BJ (cell line): Measurements from ENCODE around the gene LRMDA. TPM values are rescaled to one million over a fixed set of nuclear protein-coding genes. Genes with fewer than 3 reads are reported as not detected.

Experiments used
- CTCF ChIA-PET: fragments of 350-600 bp; formaldehyde crosslinking; extraction: SDS; loops from one replicate; lab custom pipeline; 2021; ENCODE audit warnings: antibody characterized with exemption, inconsistent platforms; lab: Yijun Ruan, JAX
- POLR2A ChIA-PET: fragments of 300-600 bp; sonication (Branson Sonifier 250); formaldehyde crosslinking; extraction: SDS; loops from one replicate; lab custom pipeline; 2021; ENCODE audit warnings: antibody characterized with exemption; lab: Charles Lee
- DNase-seq: peaks from one replicate; pipeline ENCODE4 v3.0.0-alpha.2; 2011; ENCODE audit warnings: low read depth
- H3K27me3 ChIP-seq: 2 replicates; pipeline ENCODE4 v1.6.0; 2011; ENCODE audit warnings: low read length; ENCODE audit not compliant: control insufficient read depth, insufficient read depth
- H3K36me3 ChIP-seq: 2 replicates; pipeline ENCODE4 v1.5.1; 2011; ENCODE audit warnings: low read length; ENCODE audit not compliant: control insufficient read depth, insufficient read depth
- H3K4me3 ChIP-seq: 2 replicates; pipeline ENCODE4 v1.5.1; 2011; ENCODE audit warnings: low read depth, mild to moderate bottlenecking, control low read depth, low read length
- polyA plus RNA-seq: library from polyadenylated mRNA; depleted of rRNA; stranded (reverse); fragments of >200 nt; gene quantifications from 2 replicates; pipeline ENCODE4 v1.2.3, GENCODE V29; 2011
- TF ChIP-seq, protein P1 (sequence below): IDR thresholded peaks from 2 replicates; pipeline ENCODE4 v1.5.1; 2011; ENCODE audit warnings: low read depth, mild to moderate bottlenecking, control low read depth, inconsistent platforms, low read length, moderate library complexity; ENCODE audit not compliant: insufficient read depth

The LRMDA gene
- polyA plus RNA-seq, 1 experiment, result not detected

DNA sequence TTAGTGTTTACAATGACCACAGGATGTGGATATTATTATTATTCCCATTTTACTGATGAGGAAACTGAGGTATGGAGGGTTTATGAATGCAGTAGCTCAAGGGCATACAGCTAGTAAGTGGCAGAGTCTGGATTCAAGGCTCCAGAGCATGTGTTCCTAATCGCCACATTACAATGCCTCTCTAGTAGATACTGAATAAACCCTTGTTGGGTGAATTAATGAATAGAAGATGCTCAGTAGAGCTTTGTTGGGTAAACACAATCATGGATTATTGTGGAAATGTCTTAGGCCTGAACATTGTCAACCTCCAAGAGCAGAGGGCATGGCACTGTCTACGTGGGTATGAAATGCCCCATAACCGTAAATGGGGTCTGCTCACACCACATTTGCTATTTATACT is 545.3 kb downstream of the LRMDA start:
- no peak overlapping the region for H3K4me3 ChIP-seq
- H3K36me3 ChIP-seq, result no peaks in the 10 kb centered on the region
- ChIA-PET CTCF (no interaction called here), POLR2A (no interaction called here)
- TF ChIP-seq, protein P1, sequence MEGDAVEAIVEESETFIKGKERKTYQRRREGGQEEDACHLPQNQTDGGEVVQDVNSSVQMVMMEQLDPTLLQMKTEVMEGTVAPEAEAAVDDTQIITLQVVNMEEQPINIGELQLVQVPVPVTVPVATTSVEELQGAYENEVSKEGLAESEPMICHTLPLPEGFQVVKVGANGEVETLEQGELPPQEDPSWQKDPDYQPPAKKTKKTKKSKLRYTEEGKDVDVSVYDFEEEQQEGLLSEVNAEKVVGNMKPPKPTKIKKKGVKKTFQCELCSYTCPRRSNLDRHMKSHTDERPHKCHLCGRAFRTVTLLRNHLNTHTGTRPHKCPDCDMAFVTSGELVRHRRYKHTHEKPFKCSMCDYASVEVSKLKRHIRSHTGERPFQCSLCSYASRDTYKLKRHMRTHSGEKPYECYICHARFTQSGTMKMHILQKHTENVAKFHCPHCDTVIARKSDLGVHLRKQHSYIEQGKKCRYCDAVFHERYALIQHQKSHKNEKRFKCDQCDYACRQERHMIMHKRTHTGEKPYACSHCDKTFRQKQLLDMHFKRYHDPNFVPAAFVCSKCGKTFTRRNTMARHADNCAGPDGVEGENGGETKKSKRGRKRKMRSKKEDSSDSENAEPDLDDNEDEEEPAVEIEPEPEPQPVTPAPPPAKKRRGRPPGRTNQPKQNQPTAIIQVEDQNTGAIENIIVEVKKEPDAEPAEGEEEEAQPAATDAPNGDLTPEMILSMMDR, result no peak
- H3K27me3 ChIP-seq, result no peaks in the 10 kb centered on the region
- DNase-seq, result no peak

DNA sequence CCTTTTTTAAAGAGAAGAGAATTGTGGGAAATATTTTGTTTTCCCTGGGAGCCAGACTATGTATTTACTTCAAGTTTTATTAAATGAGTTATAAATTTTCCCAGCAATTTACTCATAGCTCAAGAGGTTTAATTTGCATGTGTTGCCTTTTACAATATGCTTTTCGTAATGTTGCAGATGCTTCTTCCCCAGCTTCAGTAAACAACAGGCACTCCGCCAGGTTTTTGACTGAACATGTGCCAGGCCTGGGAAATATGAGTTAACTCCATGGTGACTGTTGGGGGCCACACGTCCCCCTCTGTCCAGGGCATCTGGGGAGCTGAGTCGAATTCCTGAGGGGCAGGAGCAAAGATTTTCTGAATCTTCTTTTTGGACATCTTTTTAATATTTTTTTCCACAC is 545.7 kb downstream of the LRMDA start:
- DNase-seq, result no peak
- Histone ChIP-seq H3K36me3 (no peaks in the 10 kb centered on the region), H3K4me3 (no peak overlapping the region), H3K27me3 (no peaks in the 10 kb centered on the region)
- ChIA-PET CTCF (interaction anchor here (0.6 kb wide), 1 partner anchor 1028 kb away, joined by 3 read pairs; no protein-coding TSS in a partner anchor), POLR2A (no interaction called here)
- TF ChIP-seq, protein P1, result no peak

DNA sequence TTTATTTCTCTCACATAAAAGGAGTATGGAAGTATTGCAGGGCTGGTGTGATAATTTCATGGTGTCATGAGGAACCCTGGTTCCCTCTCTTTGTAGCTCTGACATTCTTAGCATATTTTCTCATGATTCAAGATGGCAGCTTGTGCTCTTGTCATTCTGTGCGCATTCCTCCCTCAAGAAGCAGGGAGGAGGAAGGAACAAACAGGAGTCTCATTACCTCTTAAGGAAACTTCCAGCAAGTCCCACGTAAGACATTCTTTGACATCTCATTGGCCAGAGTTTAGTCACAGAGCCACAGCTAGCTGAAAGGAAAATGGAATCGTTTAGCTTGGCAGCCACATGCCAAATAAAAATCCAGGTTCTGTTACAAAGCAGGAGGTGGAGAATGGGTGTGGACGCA is 546.8 kb downstream of the LRMDA start:
- no peaks in the 10 kb centered on the region for H3K36me3 ChIP-seq
- CTCF ChIA-PET, result no interaction called here
- TF ChIP-seq, protein P1, result no peak
- no peaks in the 10 kb centered on the region for H3K27me3 ChIP-seq
- DNase-seq, result no peak
- no peak overlapping the region for H3K4me3 ChIP-seq
- POLR2A ChIA-PET, result no interaction called here

DNA sequence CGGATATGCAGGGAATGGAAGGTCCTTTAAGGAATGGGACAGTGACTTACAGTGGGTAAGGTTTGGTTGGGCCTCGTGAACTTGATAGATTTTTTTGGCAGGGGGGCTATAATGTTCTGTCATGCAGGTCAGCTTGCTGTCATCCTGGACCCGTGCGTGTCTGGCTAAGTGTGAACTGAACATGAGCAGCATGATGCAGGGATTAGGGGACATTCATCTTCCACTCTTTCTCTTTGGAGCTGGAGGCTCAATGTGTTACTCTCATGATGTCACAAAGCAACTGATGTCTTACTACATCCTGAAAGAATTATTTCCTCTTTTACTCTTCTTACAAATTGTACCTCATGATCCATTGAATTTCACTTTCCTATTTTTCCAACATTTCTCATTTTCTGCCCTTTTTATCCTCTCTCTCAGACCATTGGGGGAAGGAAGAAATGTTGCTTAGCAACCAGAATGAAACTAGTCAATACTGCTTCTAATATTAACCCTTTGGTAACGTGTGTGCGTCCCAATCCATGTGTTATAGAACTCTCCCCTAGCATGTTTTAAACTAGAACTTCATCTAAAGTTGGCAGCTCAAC is 549.1 kb downstream of the LRMDA start:
- TF ChIP-seq, protein P1, result no peak
- POLR2A ChIA-PET, result no interaction called here
- no peaks in the 10 kb centered on the region for H3K36me3 ChIP-seq
- no peak overlapping the region for H3K4me3 ChIP-seq
- no peaks in the 10 kb centered on the region for H3K27me3 ChIP-seq
- CTCF ChIA-PET, result no interaction called here
- no peak for DNase-seq

DNA sequence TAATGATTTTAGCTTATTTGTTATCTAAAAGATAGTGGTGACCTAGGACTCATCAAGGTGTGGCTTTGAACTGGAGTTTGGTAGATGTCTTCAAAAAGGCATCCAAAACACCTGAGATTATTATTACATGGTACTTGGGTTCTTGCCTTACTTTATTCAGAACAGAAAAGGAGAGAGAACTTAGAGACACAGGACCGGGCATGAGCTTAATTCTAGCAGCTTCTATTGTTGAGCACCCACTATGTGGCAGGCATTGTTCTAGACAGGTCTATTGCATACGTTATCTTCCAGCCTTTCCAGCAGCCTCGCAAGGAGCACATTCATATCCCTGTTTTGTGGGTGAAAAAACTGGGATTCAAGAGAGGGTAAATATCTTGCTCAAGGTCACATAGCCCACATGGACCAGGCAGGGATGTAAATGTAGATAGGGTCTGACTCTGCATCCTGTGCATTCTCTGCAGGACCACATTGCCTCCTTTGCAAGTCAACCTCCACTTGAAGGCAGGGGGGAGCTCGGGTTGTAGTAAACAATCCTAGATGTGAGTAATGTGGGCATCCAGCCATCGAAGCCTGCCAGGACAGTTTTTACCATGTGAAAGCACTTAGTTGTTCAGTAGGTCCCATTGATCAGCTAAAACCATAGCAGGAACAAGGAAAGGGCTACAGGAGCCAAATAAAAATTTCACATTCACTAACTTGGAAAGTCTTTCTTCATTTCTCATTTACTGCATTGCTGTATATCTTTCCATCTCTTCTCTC is 551.4 kb downstream of the LRMDA start:
- TF ChIP-seq, protein P1, result no peak
- Histone ChIP-seq H3K4me3 (no peak overlapping the region), H3K36me3 (no peaks in the 10 kb centered on the region), H3K27me3 (no peaks in the 10 kb centered on the region)
- ChIA-PET POLR2A (no interaction called here), CTCF (interaction anchor here (1.5 kb wide), 1 partner anchor 11 kb away, joined by 4 read pairs; no protein-coding TSS in a partner anchor)
- no peak for DNase-seq
